Measurements from ENCODE around the gene KRTAP5-6. TPM values are rescaled to one million over a fixed set of nuclear protein-coding genes. Genes with fewer than 3 reads are reported as not detected.

The KRTAP5-6 gene, protein sequence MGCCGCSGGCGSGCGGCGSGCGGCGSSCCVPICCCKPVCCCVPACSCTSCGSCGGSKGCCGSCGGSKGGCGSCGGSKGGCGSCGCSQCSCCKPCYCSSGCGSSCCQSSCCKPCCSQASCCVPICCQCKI
- total RNA-seq (ENCODE audit: low replicate concordance): not detected in 2 replicates

GRCh38 chr11:1696608-1697570 lies at the start of gene KRTAP5-6:
KRTAP5-6 (plus strand) TSS chr11:1697195; CDS start chr11:1697246, 51 bp downstream.
- no peak for DNase-seq (ENCODE audit: low read depth)
- TF ChIP-seq, protein P1, sequence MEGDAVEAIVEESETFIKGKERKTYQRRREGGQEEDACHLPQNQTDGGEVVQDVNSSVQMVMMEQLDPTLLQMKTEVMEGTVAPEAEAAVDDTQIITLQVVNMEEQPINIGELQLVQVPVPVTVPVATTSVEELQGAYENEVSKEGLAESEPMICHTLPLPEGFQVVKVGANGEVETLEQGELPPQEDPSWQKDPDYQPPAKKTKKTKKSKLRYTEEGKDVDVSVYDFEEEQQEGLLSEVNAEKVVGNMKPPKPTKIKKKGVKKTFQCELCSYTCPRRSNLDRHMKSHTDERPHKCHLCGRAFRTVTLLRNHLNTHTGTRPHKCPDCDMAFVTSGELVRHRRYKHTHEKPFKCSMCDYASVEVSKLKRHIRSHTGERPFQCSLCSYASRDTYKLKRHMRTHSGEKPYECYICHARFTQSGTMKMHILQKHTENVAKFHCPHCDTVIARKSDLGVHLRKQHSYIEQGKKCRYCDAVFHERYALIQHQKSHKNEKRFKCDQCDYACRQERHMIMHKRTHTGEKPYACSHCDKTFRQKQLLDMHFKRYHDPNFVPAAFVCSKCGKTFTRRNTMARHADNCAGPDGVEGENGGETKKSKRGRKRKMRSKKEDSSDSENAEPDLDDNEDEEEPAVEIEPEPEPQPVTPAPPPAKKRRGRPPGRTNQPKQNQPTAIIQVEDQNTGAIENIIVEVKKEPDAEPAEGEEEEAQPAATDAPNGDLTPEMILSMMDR (IDR thresholded peaks at IDR 0.05; ENCODE audit: insufficient read depth, low read length): no peak
- H3K4me3 ChIP-seq (ENCODE audit: low read depth, low read length): no peak within 1 kb of the TSS

DNA sequence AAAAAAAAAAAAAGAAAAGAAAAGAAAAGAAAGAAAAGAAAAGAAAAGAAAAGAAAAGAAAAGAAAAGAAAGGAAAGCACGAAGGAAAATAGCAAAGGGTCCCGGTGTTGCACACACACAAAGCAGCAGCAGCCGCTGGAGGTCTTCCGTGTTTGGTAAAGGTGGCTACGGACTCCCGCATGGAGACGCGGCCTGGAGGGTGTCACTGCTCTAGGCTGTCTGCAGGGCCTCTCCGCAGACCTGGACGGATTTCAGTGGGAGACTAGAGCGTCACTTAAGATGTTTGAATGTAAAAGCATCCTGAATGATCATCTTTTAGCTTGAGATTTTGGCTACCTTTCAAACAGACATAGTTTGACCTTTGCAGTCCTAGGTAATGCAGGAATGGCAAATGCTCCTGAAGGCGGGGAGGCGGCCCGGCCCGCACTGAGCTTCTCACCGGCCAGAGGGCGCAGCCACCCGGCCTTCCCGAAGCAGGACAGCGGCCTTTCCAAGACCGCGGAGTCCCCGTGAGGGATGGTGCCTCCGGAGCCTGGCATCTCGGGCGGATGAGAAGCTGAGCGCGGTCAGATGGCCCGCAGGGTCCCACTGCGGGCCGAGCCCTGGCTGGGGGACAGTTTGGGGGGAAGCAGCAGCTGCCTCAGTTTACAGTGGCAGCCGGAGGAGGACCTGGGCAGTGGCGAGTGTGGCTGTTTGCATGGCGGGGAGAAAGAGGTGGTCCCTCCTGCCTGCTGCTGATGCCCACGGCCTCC lies 48.9 kb upstream of the KRTAP5-6 start:
- DNase-seq (ENCODE audit: low read depth): no peak
- H3K4me3 ChIP-seq (ENCODE audit: low read depth, low read length): no peak overlapping the region
- TF ChIP-seq, protein P1 (IDR thresholded peaks at IDR 0.05; ENCODE audit: insufficient read depth, low read length): no peak

DNA sequence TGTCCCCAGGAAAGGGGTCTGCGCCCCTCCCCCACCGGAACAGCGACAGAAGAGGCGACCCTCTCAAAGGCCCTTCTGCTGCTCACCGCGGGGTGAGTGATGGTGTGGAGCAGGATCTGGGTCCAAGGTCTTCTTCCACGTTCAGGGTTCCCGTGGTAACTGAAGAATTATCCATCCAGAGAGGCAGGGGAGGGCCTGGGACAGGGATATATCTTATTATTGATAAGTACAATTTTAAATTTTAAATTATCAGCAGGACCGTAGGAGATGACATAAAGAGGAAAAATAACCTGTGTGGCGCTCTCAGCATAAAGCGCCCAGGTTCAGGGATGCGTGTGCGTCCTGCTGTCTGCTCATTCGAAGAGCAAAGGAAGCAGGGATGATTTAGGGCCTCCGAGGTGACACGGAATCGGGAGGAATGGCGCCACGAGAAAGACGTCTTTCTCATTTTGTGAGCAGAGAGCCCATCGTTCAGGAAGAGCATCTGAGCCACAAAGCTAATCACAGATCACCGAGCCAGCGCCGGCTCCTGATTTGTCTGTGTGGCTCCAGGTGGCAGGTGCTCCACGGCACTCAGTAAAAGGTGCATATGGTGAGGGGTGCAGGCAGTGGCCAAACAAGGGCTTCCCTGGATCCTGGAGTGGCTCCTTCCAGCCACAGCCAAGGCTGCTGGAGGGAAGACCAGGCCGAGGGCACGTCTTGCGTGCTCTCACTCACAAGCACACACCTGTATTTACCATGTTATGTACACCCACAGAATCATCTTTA lies 48.2 kb upstream of the KRTAP5-6 start:
- no peak overlapping the region for H3K4me3 ChIP-seq (ENCODE audit: low read depth, low read length)
- TF ChIP-seq, protein P1 (IDR thresholded peaks at IDR 0.05; ENCODE audit: insufficient read depth, low read length): no peak
- DNase-seq (ENCODE audit: low read depth): no peak

GRCh38 chr11:1650034-1650917 lies 46.7 kb upstream of the KRTAP5-6 start:
- TF ChIP-seq, protein P1 (IDR thresholded peaks at IDR 0.05; ENCODE audit: insufficient read depth, low read length): no peak
- no peak overlapping the region for H3K4me3 ChIP-seq (ENCODE audit: low read depth, low read length)
- no peak for DNase-seq (ENCODE audit: low read depth)

DNA sequence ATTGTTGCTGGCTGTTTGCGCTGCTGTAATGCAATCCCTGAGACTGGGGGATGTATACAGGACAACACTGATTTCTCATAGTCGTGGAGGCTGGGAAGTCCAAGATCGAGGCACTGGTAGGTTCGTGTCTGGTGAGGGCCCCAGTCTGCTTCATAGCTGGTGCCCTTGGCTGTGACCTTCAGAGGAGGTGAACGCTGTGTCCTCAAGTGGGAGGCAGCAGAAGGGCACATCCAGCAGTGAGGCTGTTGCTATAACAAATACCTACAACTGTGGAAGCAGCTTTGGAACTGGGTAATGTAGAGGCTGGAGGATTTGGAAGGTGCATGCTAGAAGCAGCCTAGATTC lies 46.1 kb upstream of the KRTAP5-6 start:
- TF ChIP-seq, protein P1 (IDR thresholded peaks at IDR 0.05; ENCODE audit: insufficient read depth, low read length): no peak
- DNase-seq (ENCODE audit: low read depth): no peak

More for the DNA sequence above, 46.1 kb upstream of the KRTAP5-6 start:
- H3K4me3 ChIP-seq (ENCODE audit: low read depth, low read length): no peak overlapping the region

Data from fibroblast of the aortic adventitia (primary cell).